Gastrocnemius medialis (tissue), 4 donors: ENCODE measurements around the gene PFDN6.

Experiments used
- CTCF ChIP-seq, 5 experiments: fragments of 450-650 bp in 3 of 5; fragments of 200-600 bp in 2 of 5; sonication (generic) in 2 of 5; IDR thresholded peaks in 4 of 5; conservative IDR thresholded peaks in 1 of 5; 1 replicate in 4 of 5; 2 replicates in 1 of 5; pipeline ENCODE4 v1.5.1; 2016 to 2019; ENCODE audit warnings: antibody characterized with exemption in 5 of 5, mild to moderate bottlenecking in 3 of 5, moderate library complexity in 3 of 5
- POLR2A ChIP-seq, 2 donors: fragments of 450-650 bp; IDR thresholded peaks; one replicate each; pipeline ENCODE4 v1.6.1; 2017; ENCODE audit warnings: antibody characterized with exemption in 2 of 2, mild to moderate bottlenecking in 2 of 2, moderate library complexity in 2 of 2

GRCh38 chr6:33330736-33331135, 41.3 kb downstream of the PFDN6 start:
- TF ChIP-seq POLR2A (IDR thresholded peaks at IDR 0.05) (no peak), CTCF (IDR thresholded peaks at IDR 0.05 in 4 of 5, conservative IDR thresholded peaks at IDR 0.05 in 1 of 5) (no peak)
